Parathyroid adenoma (tissue), 2 donors: ENCODE measurements around the gene NCEH1.

Experiments
- H2AFZ ChIP-seq: fragments of 300-600 bp; sonication (generic); one replicate; pipeline ENCODE4 v1.7.0; 2017; ENCODE audit warnings: antibody characterized with exemption, mild to moderate bottlenecking
- H3K27ac ChIP-seq: fragments of 300-600 bp; sonication (generic); one replicate; pipeline ENCODE4 v1.7.0; 2017
- H3K27me3 ChIP-seq: fragments of 300-600 bp; sonication (generic); one replicate; pipeline ENCODE4 v1.7.0; 2017; ENCODE audit warnings: low read length; ENCODE audit not compliant: control insufficient read depth, insufficient read depth
- H3K36me3 ChIP-seq: fragments of 300-600 bp; sonication (generic); one replicate; pipeline ENCODE4 v1.7.0; 2017; ENCODE audit warnings: low read length; ENCODE audit not compliant: control insufficient read depth, insufficient read depth
- H3K4me1 ChIP-seq: fragments of 300-600 bp; sonication (generic); one replicate; pipeline ENCODE4 v1.7.0; 2017; ENCODE audit warnings: control low read depth
- H3K4me2 ChIP-seq: fragments of 300-600 bp; sonication (generic); one replicate; pipeline ENCODE4 v1.7.0; 2017; ENCODE audit warnings: low read length
- H3K4me3 ChIP-seq: fragments of 300-600 bp; sonication (generic); one replicate; pipeline ENCODE4 v1.7.0; 2017; ENCODE audit warnings: low read depth, low read length
- H3K79me2 ChIP-seq: fragments of 300-600 bp; sonication (generic); one replicate; pipeline ENCODE4 v1.7.0; 2017; ENCODE audit warnings: control low read depth
- H3K9ac ChIP-seq: fragments of 300-600 bp; sonication (generic); one replicate; pipeline ENCODE4 v1.7.0; 2017; ENCODE audit warnings: mild to moderate bottlenecking
- H3K9me3 ChIP-seq: fragments of 300-600 bp; sonication (generic); one replicate; pipeline ENCODE4 v1.7.0; 2017; ENCODE audit warnings: low read length; ENCODE audit not compliant: control insufficient read depth
- TF ChIP-seq, protein P1 (sequence below): fragments of 300-600 bp; sonication (generic); IDR thresholded peaks from one replicate; pipeline ENCODE4 v1.7.0; 2017; ENCODE audit warnings: antibody characterized with exemption, mild to moderate bottlenecking
- donor health status: primary hyperparathyroidism.

NCEH1 gene

DNA sequence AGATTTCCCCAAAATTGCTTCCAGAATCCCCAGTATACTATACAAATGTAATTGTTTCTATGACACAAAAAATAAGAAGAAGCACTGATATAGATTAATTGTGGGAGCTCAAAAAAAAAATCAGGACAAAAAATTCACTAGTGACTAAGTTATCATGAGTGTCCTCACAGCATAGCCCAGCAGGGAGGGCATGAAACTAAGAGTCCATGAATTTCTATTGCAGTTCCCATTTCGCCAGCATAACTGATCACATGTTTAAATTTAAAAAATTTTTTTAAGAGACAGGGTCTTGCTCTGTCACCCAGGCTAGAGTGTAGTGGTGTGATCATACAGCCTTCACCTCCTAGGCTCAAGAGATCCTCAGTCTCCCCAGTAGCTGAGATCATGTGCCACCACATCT, 10.6 kb downstream of the NCEH1 start:
- H2AFZ ChIP-seq, result no peak overlapping the region
- TF ChIP-seq, protein P1, sequence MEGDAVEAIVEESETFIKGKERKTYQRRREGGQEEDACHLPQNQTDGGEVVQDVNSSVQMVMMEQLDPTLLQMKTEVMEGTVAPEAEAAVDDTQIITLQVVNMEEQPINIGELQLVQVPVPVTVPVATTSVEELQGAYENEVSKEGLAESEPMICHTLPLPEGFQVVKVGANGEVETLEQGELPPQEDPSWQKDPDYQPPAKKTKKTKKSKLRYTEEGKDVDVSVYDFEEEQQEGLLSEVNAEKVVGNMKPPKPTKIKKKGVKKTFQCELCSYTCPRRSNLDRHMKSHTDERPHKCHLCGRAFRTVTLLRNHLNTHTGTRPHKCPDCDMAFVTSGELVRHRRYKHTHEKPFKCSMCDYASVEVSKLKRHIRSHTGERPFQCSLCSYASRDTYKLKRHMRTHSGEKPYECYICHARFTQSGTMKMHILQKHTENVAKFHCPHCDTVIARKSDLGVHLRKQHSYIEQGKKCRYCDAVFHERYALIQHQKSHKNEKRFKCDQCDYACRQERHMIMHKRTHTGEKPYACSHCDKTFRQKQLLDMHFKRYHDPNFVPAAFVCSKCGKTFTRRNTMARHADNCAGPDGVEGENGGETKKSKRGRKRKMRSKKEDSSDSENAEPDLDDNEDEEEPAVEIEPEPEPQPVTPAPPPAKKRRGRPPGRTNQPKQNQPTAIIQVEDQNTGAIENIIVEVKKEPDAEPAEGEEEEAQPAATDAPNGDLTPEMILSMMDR, result no peak
- peaks cover 16% of the 10 kb centered on the region for H3K4me1 ChIP-seq
- H3K9me3 ChIP-seq, result no peaks in the 10 kb centered on the region
- no peak overlapping the region for H3K9ac ChIP-seq
- no peaks in the 10 kb centered on the region for H3K27me3 ChIP-seq
- H3K4me3 ChIP-seq, result no peak overlapping the region
- H3K4me2 ChIP-seq, result no peak overlapping the region
- no peaks in the 10 kb centered on the region for H3K36me3 ChIP-seq
- peak overlapping the region; percentile 30 for H3K27ac ChIP-seq
- peaks cover 2% of the 10 kb centered on the region for H3K79me2 ChIP-seq

DNA sequence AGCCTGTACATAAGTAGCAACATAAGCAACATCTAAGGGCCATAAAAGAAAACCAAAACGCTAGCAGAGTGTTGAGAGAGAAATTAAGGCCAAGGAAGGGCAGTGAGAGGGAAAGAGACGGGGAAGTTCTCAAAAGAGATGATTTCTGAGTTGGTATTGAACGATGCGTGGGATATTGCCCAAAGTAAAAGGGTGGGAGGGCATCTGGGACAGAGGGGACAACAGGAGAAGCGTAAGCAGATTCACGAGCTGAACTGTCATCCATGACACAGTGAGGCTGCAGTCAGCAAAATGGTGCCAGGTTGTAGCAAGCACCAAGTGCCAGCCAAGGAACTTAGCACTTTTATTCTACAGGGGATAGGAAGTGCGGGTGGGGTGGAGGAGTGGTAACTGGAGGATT, 11.8 kb downstream of the NCEH1 start:
- Histone ChIP-seq H3K4me1 (peaks cover 16% of the 10 kb centered on the region), H3K79me2 (no peaks in the 10 kb centered on the region), H3K27ac (peak overlapping the region; percentile 60), H3K4me3 (no peak overlapping the region), H3K4me2 (no peak overlapping the region), H3K27me3 (no peaks in the 10 kb centered on the region), H3K9ac (no peak overlapping the region), H3K36me3 (no peaks in the 10 kb centered on the region), H2AFZ (peak overlapping the region; percentile 39), H3K9me3 (no peaks in the 10 kb centered on the region)
- TF ChIP-seq, protein P1, result peak; percentile 1

DNA sequence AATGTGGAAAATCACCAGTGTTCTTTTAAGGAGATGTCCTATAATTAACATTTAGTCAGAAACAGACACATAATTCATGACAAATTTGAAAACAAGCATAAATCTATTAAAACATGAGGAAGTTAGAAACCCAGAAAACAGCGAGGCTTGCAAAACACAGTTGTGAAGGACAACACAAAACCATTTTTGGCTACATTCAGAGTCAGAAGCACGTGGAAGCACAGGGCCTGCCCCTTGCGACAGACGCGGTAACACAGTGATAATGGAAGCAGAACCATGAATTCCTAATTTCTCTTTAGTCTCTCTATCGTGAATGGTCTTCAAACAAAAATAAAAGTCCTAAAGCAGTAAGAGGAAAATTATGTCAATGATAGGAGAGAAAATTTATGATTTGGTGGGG, 12.2 kb downstream of the NCEH1 start:
- TF ChIP-seq, protein P1, result peak; percentile 5
- Histone ChIP-seq H3K79me2 (no peaks in the 10 kb centered on the region), H3K4me1 (peaks cover 16% of the 10 kb centered on the region), H3K9me3 (no peaks in the 10 kb centered on the region), H3K36me3 (no peaks in the 10 kb centered on the region), H2AFZ (peak overlapping the region; percentile 39), H3K27me3 (no peaks in the 10 kb centered on the region), H3K9ac (no peak overlapping the region), H3K4me3 (no peak overlapping the region), H3K27ac (peak overlapping the region; percentile 60), H3K4me2 (no peak overlapping the region)

DNA sequence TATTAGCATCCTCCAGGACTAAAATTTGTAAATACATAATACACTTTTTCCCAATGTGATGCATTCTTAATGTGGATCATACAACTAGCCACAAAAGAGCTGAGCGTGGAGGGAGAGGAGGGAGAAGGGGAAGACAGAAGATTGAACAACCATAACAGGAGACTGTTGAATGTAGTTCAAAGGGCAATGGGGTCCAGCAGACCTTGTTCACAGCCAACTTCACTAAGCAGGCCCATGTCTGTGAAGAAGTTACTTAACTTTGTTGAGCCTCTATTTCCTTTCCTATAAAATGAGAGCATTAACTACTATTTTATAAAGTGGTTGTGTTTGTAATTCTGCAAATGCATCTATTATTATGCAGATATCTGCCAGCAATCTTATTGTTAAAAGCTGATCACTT, 13.3 kb downstream of the NCEH1 start:
- Histone ChIP-seq H3K4me1 (peaks cover 16% of the 10 kb centered on the region), H3K4me3 (no peak overlapping the region), H2AFZ (no peak overlapping the region), H3K27me3 (no peaks in the 10 kb centered on the region), H3K36me3 (no peaks in the 10 kb centered on the region), H3K79me2 (peaks cover 6% of the 10 kb centered on the region), H3K27ac (no peak overlapping the region), H3K4me2 (no peak overlapping the region), H3K9me3 (no peaks in the 10 kb centered on the region), H3K9ac (no peak overlapping the region)
- TF ChIP-seq, protein P1, result no peak

DNA sequence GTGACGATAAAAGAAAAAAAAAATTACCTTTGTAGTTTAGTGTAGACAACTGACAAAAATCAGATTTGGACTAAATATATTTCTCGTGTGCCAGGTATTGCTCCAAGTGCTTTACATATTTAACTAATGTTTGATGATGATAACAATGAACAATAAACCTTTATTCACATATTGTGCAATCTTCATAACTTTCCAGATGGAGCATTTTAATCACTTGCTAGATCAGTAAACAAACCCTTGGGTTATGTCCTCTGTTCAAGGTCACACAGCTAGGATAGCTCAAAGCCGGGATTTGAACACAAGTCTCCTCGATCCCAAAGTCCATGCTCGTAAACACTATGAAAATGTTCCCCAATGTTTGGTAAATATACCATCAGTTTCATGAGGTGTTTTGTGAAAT, 14.5 kb downstream of the NCEH1 start:
- H3K27me3 ChIP-seq, result no peaks in the 10 kb centered on the region
- H3K9me3 ChIP-seq, result no peaks in the 10 kb centered on the region
- H2AFZ ChIP-seq, result no peak overlapping the region
- H3K36me3 ChIP-seq, result no peaks in the 10 kb centered on the region
- no peak overlapping the region for H3K4me2 ChIP-seq
- peaks cover 9% of the 10 kb centered on the region for H3K79me2 ChIP-seq
- H3K4me1 ChIP-seq, result peaks cover 16% of the 10 kb centered on the region
- TF ChIP-seq, protein P1, result no peak
- no peak overlapping the region for H3K4me3 ChIP-seq
- H3K27ac ChIP-seq, result no peak overlapping the region
- H3K9ac ChIP-seq, result no peak overlapping the region
